ELR (cell line): ENCODE measurements around the gene ABCF2.

Experiments
- DNase-seq: peaks from one replicate; pipeline ENCODE4 v3.0.0-alpha.2; 2015; ENCODE audit warnings: low read depth

Gene ABCF2

DNA sequence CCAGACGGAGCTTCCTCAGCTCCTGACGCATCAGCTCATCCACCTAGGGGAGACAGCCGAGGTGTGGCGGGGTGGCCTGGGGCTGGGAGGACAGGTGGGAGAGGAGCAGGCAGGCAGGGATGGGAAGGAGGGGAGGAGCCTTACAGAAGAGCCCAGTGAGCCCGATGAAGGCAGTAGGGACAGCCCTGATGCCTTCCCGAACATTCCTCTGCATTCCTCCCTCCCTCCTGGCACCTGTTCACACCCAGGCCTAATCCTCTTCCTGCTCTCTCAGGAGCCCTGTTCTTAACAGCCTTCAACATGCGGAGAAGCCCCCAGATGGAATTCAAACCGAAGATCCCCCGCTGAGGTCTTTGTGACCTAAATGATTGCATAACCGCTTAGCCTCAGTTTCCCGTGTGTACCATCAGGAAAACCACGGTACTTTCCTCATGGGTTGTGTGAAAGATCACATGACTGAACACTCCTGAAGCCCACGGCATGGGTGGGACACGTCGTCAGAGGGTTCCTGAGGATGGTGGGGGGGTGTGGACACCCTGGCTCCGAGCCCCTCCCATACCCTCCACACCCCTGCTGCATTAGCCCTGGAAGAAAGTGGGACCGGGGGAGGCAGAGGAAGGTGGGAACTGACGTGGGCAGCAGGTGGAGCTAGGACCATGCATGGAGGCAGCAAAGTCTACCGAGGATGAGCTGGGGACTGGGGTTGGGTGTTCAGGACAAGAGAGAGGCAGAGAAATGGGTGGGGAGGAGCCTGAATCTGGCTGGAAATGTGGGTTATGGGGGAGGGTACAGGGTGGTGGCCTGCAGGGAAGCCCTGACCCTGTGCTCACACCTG, 31.2 kb downstream of the ABCF2 start:
- DNase-seq, result no peak

DNA sequence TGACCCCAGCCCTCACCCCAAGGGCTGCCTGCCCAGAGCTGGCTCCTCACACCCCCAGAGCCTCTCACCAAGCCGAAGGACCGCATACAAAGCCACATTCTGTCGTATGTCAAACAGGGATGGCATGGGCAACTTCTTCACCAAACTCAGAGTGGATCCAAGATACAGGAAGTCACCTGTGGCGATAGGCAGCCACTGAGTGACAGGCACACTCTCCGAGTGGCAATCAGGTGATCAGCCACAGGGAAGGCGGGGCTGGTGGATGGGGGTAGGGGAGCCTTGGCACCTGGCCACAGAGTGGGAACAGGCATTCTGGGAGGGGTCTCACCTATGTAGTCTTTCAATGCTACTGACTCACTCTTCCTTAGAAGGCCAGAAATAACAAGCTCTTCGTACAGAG, 32.8 kb downstream of the ABCF2 start:
- no peak for DNase-seq

DNA sequence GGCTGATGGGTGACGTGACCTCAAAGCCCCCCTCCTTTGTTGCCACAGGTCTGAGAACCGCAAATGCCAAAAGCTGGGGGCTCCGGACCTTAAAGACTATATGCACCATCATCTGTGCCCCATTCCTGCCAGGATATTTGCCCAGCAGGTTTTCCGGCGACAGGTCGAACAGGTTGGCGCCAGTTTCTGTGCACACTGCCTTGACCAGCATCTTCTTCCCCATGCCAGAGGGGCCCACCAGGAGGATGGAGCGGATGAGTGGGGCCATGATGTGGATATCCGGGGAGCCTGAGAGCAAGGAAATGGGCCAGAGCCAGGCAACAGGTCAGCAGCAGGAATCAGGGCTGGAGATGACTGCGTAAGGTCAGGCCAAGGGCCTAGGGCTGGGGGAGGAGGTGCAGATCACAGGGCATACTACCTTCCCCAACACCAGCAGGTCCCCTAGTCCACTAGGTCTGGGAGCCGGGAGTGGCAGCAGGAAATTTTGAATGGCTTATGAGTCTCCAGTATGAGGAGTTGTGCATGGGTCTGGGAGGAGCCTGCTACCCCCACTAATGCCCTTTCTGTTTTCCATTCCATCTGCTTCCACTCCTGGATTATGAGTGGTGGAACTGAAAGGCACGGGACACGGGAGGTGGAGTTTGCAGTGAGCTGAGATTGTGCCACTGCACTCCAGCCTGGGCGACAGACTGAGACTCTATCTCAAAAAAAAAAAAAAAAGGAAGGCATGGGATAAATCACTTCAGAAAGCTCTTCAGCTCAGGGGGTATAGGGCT, 33.6 kb downstream of the ABCF2 start:
- no peak for DNase-seq

DNA sequence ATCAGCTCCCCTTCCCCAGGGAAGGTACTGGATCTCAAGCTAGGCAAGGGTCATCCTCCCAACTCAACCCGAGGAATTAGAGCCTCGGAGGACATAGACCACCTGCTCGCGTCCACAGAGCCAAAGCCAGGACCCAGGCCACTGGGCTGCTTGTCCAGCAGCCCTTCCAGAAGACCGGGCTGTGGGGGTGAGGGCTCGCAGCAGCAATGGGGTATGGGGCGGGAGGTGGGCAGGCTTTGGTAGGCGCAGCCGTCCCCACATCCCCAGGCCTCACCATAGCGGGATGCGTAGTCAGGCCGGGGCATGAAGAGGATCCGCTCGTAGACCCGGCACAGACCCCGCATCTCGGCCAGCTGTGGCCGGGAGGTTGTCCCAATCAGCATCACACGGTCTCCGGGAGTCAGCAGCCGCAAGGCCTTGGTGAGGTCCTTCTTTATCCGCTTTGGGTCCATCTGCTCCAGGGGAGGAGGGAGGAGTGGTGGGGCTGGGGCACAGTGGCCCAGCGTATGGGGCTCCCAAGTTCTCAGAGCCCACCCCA, 34.9 kb downstream of the ABCF2 start:
- no peak for DNase-seq

DNA sequence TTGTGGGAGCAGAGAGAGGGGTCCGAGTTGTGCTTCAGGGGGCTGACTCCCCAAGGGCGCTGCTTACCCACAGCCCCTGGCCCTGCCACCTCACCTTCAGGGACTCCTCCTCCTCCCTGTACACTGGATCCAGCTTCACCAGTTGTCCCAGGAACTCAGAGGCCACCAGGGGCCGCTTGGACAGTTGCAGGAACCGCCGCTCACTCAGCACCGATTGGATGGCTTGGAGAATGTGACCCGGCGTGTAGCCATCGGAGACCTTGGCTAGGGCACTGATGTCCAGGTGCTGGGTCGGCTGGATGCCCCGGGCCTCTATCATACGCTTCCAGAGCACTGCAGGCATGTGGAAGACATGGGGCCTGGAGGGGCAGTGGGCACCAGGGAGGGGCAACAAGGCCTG, 35.5 kb downstream of the ABCF2 start:
- DNase-seq, result no peak

DNA sequence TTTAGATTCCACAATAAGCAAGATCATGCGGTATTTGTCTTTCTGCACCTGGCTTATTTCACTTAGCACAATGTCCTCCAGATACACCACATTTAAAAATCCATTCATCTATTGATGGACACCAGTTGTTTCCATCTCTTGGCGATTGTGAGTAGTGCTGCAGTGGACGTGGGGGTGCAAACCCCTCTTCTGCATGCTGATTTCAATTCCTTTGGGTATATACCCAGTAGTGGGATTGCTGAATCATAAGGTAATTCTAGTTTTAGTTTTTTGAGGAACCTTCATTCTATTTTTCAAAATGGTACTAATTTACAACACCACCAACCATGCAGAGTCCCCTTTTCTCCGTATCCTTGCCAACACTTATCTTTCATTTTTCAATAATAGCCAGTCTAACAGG, 38.0 kb downstream of the ABCF2 start:
- no peak for DNase-seq

DNA sequence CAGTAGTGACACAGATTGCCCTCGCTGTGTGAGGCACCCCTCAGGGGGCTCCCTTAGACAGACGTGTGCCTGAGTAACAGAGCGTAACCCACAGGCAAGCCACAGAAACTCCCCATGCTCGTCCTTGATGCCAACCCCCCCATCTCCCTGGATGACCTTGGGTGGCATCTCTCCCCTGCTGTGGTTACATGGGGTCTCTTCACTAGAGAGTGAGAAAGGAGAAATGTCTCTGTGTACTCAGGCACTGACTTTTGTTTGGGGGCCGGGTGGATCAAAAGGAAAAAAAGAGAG, 38.8 kb downstream of the ABCF2 start:
- DNase-seq, result no peak

DNA sequence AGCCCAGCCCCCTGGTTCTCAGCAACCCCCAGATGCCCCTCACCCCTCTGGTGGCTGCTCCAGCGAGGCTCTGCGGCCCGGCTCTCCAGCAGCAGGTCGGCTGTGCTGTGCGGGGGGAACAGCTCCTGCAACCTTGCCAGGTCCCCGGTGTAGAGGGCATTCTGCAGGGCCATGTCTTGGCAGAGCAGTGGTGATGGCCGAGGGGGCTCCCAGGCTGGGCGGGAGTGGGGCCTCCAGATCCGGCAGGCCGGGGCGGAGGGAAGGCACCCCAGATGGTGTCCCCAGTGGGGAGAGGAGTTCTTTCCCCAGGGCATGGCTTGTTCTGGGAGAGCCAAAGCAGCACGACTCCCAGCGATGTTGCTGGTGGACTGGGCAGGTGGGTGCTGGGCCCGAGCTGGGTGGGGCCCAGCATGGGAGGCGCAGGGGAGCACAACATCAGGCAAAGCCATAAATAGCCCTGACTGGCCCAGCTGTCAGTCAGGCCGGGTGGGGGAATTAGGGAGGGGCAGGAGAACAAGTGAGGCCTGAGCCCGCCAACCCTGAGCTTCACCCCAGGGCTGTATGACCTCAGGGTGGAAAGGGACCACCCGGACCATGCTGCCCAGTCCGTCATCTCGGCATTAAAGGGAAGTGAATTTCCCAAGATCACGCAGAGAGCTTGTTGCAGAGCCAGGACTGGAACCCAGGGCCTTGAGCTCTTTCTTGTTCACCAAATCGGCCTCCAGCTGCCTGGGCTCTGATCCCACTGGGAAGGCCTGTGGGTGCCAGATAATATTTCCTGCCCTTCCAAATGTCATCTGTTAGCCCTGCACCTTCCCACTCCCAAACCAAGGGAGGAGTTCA, 39.4 kb downstream of the ABCF2 start:
- no peak for DNase-seq

DNA sequence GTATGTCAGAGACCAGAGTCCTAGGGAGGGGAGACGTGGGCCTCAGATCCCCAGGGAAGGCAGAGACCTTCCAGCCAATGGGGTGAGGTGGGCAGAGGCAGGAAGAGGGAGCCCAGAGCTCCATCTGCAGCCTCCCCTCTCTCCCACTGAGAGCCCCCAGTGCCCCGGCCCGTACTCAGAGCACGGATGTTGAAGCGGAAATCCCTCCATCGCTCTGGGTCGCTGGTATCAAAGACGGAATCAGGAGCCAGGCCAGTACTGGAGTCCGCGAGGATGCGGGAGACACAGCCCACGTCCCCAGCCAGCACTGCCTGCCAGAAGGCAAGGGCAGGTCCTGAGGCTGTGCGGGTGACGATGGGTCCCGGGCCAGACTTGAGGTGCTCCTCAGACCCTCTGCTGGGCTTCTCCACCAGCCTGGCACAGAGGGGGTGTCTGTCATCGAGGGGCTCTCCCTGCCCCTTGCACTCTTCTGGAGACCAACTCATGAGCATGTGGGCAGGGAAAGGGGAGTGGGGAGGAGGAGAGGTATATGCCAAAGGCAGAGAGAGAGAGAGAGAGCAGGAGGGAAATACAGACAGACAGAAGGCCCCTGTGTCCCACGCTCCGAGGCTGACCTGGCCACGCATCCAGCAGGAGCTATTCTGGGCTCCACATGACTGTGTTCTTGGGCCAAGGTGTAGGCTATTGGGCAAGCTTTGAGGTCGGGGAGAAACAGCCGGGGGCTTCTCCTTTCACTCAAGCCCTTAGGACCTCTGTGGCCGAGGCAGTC, 40.2 kb downstream of the ABCF2 start, which contains the start of gene ASB10:
Gene ASB10 (minus strand): TSS at position 611 of the 769 bp plus-strand sequence. CDS start 120 bp downstream, at position 491.
- no peak for DNase-seq

DNA sequence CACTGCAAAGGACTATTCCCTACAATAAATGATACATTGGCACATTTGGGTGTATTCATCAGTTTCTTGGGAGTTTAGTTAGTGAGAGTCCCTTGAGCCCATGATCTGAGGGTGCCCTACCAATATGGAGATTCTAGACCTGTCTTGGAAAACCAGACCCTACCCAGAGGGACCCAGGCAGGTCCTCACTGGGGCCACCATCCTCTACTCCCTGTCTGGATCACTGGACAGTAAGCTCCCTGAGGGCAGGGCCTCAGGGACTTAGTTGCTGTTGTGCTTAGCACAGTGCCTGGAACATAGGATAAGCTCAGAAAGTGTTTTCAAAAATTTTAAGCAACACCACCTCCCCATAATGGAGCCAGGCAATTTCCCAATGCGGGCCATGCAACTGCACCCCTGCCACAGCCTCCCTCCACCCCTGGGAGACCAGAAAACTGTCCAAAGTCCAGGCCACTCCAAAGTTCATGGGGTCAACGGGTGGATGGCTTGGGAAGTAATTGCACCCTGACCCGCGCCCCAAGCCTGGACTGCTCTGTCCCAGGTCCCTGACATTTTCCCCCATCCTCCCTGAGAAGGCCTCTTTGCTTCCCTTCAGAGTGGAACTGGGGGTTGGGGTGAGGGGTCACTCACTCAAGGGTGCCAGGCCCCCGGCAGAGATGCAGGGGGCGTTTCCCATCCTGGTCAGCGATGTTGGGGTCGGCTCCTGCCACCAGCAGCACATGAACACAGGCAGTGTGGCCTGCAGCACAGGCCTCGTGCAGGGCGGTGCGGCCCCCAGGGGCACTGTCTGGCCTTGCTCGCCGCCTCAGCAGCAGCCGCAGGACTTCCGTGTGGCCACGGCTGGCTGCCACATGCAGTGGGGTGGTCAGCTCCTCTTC, 41.0 kb downstream of the ABCF2 start:
- no peak for DNase-seq

DNA sequence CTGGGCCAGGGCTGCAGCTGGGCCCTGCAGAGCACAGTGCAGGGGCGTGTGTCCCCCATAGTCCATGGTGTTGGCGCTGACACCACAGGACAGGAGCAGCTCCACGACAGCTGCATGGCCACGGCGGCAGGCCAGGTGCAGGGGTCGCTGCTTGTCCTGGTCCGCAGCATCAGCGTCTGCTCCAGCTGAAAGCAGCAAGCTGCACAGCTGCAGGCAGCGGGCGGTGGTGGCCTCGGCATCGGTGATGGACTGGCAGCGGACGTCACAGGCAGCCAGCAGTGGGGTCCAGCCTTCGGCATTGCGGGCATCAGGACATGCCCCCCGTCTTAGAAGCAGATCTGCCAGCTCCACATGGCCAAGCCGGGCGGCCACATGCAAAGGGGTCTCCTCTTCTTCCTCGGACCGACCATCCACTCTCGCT, 46.0 kb downstream of the ABCF2 start:
- no peak for DNase-seq

DNA sequence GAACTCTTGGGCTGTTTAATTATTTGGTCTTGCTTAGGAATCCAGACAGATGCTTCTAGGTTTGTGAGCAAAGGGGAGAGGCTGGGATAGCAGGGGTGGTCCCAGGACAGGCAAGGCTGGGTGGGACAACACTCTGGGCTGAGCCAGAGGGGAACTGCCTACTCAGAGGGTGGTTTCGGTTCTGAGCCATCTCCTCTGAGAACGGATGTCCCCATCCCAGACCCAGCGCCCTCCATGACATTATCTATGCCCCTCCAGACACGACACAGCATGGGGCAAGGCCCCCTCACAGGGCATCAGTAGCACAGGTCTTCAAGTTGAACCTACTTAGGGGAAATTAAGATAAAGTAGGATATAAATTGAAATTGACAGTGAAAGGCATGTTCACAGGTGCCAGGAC, 47.1 kb downstream of the ABCF2 start:
- no peak for DNase-seq

DNA sequence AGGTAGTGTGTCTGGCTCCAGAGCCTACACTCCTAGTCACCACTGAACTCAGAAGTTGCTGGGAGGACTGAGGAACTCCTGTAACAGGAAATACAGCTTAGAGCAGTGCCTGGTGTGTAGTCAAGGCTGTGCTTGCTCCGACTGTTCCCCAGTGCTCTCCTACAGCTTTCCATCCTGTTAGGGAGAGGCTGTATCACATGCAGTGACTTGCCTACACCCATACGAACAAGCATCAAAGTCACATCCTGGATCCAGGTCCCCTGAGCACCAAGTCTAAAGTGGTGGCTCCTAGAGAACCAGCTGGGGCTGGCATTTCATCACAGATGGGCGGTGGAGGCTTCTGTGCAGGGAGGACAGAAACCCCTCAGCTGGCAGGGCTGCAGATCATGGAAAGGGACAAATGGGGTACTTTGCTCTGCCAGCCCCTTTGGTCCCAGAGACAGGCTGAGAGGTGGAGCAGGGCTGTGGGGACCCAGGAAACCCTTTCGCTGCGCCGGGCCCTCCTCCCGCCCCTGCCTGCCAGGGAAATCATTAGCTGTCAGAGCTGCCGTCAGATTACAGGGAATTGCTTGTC, 47.6 kb downstream of the ABCF2 start:
- no peak for DNase-seq

DNA sequence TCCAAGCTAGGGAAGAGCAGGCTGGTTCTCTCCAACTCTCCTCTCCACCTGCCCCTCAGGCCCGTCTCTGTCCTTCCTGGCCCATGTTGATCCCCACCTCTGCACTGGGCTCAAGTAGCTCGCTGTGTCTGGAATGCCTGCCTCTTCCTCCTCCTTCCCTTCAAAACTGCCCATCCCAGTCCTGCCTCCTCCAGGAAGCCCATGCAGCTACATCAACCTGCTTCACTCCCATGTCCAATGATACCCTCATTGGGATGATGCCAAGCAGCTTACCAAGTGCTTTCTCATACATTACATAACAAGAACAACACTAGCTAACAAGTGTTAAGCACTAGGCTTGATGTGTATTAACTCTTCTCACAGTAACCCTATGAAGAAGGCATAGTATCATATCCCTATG, 48.2 kb downstream of the ABCF2 start:
- no peak for DNase-seq

DNA sequence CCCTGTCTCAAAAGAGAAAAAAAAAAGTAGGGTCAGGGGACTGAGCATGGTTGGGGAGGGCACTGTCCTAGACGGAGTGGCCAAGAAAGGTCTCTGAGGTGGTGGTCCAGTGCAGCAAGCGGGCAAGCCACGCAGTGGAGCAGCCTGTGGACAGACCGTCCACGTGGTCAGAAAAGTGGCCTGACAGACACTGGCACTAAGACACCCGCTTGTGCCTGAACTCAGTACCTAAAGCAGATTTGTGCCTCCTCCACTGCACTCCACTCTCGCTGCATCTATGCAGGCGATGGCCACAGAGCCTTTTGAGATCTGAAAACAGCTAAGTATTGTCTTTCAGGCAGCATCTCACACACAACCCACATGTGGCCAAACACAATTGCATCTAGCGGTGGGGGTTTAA, 48.8 kb downstream of the ABCF2 start:
- no peak for DNase-seq

DNA sequence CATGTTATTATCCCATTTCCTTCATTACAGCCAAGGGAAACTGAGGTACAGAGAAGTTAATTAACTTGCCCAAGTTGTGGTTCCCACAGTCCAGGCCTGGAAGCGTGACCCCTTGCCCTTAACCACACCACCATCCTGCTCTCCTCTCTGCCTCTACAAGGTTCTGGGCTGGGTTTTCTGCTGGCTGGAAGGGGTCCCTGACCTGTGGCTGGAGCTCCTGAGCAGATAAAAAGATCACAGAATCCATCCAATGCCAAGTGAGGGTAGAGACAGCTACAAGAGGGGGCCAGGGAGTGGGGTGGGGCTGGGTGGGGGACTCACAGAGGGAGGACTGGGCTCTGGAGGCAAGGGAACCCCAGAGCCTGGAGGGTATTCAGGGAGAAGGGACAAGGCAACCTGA, 49.7 kb downstream of the ABCF2 start:
- no peak for DNase-seq

DNA sequence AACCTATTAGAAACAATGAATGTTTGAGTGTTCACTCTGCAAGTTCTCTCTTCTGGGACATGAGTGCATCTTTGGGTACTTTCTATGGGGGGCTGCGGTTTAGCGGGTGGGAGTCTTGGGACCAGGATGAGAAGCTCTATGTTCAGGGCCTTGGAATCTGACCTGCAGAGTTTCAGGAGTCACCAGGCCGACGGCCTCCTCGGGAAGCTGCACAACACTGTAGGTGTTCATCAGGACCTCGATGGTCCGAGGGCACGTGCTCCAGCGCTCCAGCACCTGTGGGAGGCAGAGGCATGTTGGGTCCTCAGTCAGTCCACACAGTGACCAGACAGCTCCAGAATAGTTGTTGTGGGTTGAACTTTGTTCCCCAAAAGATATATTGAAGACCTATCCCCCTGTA, 50.6 kb downstream of the ABCF2 start:
- DNase-seq, result no peak

DNA sequence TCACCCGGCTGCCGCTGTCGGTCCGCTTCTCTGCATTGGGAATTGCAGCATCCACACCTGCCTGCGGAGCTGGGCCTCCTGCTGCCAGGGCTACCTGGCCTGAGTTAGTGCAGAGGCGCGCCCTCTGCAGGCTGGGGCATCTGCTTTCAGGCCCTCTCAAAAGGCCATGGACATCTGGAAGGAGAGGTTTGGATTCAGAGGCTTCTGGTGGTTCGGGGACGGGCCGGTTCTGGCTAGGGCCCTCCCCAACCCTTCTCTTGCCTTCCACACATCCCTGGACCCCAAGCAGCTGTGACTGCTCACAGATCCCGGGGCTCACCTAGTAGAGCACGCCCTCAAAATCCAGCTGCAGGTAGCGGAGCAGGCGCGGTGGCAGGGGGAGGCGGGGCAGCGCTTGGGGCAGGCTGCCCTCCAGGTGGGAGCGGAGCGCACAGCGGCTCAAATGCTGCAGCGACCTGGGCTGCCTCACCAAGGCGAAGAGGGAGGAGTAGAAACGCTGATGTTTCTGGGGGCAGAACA, 51.2 kb downstream of the ABCF2 start:
- DNase-seq, result no peak

DNA sequence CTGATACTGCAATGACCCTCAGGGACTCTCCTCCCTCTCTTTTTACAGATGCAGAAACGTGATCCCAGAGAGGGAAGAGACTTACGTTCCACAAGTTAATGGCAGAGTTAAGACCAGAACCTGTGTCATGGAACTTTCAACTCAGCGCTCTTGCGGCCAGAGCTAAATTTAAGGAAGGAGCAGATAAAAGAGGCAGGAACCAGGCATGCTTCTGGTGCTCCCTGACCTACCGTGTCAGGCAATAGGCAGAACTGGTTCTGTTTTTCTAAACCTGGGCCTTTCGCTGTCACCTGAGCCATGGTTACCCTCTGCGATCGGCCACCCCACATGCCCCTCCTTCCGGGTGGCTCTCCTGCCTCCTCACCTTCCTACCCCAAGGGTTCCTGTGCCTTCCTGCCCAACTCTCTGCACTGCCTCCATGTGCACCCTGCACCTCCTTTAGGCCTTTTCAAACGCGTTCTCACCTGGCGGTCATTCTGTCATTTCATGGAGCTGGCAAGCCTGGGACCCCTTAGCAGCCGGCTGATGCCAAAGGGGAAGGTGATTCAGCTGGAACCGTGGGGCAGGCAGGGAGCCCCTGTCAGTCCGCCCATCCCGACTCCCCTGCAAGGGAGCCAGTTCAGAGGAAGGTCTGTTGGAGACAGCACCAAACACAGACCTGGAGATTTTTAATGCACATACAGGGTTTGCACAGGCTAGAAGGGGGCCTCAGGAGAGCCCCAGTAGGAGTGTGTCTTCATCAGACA, 51.8 kb downstream of the ABCF2 start:
- no peak for DNase-seq
